Fibroblast of mammary gland (primary cell): ENCODE measurements around the gene NPY1R.

ENCODE experiments used
- DNase-seq: peaks from one replicate; pipeline ENCODE4 v3.0.0-alpha.2; 2010; ENCODE audit warnings: low read depth
- H3K4me3 ChIP-seq: 2 replicates; pipeline ENCODE4 v1.5.1; 2011; ENCODE audit warnings: low read depth, mild to moderate bottlenecking, low read length, moderate library complexity; ENCODE audit not compliant: control insufficient read depth
- CTCF ChIP-seq: conservative IDR thresholded peaks from 2 replicates; pipeline ENCODE4 v1.5.1; 2011; ENCODE audit warnings: low read depth, low read length, inconsistent platforms; ENCODE audit not compliant: control insufficient read depth, insufficient read depth

Gene NPY1R

GRCh38 chr4:163350672-163351071, 18.3 kb upstream of the NPY1R start:
- no peak for TF ChIP-seq CTCF
- DNase-seq: no peak

GRCh38 chr4:163344147-163345125, 12.0 kb upstream of the NPY1R start:
- no peak for TF ChIP-seq CTCF
- no peak overlapping the region for H3K4me3 ChIP-seq
- no peak for DNase-seq

More at GRCh38 chr4:163350672-163351071, 18.3 kb upstream of the NPY1R start:
- H3K4me3 ChIP-seq: no peak overlapping the region

GRCh38 chr4:163343604-163344146, 11.3 kb upstream of the NPY1R start, which contains the start of gene NPY5R:
TSS of gene NPY5R (plus strand) at chr4:163343892. CDS start at chr4:163350274, 6,382 bp downstream.
- TF ChIP-seq CTCF: no peak
- no peak within 1 kb of the TSS for H3K4me3 ChIP-seq
- DNase-seq: no peak

- no peak overlapping the region for H3K4me3 ChIP-seq
- TF ChIP-seq CTCF: no peak
- DNase-seq: no peak
These were observed 3.0 kb upstream of the NPY1R start for GRCh38 chr4:163335384-163335783.

GRCh38 chr4:163331629-163332376, 593 bp downstream of the NPY1R start:
- peak; percentile 5 for DNase-seq
- TF ChIP-seq CTCF: no peak
- H3K4me3 ChIP-seq: peak overlapping the region; percentile 54

- TF ChIP-seq CTCF: no peak
- no peak for DNase-seq
- H3K4me3 ChIP-seq: no peak overlapping the region
These were observed 1.3 kb downstream of the NPY1R start for GRCh38 chr4:163330916-163331628.
